Ectodermal cell (in vitro differentiated cells): ENCODE results near the gene SLC39A3. TPM values are rescaled to one million over a fixed set of nuclear protein-coding genes. Genes with fewer than 3 reads are reported as not detected.

ENCODE experiments used
- H3K27ac ChIP-seq: 2 replicates; pipeline ENCODE4 v1.7.0; 2013; ENCODE audit warnings: mild to moderate bottlenecking, low read depth, low read length; ENCODE audit not compliant: insufficient read depth, poor library complexity, severe bottlenecking
- H3K27me3 ChIP-seq: 2 replicates; pipeline ENCODE4 v1.7.0; 2013; ENCODE audit warnings: mild to moderate bottlenecking, low read length; ENCODE audit not compliant: insufficient read depth, control insufficient read depth, poor library complexity, severe bottlenecking
- H3K36me3 ChIP-seq: one replicate; pipeline ENCODE4 v1.7.0; 2013; ENCODE audit warnings: low read length; ENCODE audit not compliant: control insufficient read depth, insufficient read depth
- H3K4me1 ChIP-seq: one replicate; pipeline ENCODE4 v1.7.0; 2013; ENCODE audit warnings: low read length; ENCODE audit not compliant: control insufficient read depth, insufficient read depth
- H3K4me3 ChIP-seq: 2 replicates; pipeline ENCODE4 v1.7.0; 2013; ENCODE audit warnings: low read depth, low read length, control low read depth; ENCODE audit not compliant: insufficient read depth
- H3K9me3 ChIP-seq: 2 replicates; pipeline ENCODE4 v1.7.0; 2013; ENCODE audit warnings: mild to moderate bottlenecking, low read length, moderate library complexity; ENCODE audit not compliant: control insufficient read depth
- WGBS, 2 experiments: methylation state at CpG; one replicate each; pipeline ENCODE4 v1.1.7; 2013; ENCODE audit warnings: missing lambda C conversion rate in 2 of 2; 5-methylcytosine and 5-hydroxymethylcytosine counted together
- polyA plus RNA-seq, 4 experiments: library from polyadenylated mRNA; stranded (reverse); fragments of 50-300 nt; gene quantifications; one replicate each; pipeline ENCODE4 v1.2.3, GENCODE V29; 2013

SLC39A3 gene, protein sequence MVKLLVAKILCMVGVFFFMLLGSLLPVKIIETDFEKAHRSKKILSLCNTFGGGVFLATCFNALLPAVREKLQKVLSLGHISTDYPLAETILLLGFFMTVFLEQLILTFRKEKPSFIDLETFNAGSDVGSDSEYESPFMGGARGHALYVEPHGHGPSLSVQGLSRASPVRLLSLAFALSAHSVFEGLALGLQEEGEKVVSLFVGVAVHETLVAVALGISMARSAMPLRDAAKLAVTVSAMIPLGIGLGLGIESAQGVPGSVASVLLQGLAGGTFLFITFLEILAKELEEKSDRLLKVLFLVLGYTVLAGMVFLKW
- polyA plus RNA-seq (2013, experiment 1 of 4): 27.5 TPM
- 30.5 TPM for polyA plus RNA-seq (2013, experiment 2 of 4)
- polyA plus RNA-seq (2013, experiment 3 of 4): 23.1 TPM
- polyA plus RNA-seq (2013, experiment 4 of 4): 22.1 TPM

DNA sequence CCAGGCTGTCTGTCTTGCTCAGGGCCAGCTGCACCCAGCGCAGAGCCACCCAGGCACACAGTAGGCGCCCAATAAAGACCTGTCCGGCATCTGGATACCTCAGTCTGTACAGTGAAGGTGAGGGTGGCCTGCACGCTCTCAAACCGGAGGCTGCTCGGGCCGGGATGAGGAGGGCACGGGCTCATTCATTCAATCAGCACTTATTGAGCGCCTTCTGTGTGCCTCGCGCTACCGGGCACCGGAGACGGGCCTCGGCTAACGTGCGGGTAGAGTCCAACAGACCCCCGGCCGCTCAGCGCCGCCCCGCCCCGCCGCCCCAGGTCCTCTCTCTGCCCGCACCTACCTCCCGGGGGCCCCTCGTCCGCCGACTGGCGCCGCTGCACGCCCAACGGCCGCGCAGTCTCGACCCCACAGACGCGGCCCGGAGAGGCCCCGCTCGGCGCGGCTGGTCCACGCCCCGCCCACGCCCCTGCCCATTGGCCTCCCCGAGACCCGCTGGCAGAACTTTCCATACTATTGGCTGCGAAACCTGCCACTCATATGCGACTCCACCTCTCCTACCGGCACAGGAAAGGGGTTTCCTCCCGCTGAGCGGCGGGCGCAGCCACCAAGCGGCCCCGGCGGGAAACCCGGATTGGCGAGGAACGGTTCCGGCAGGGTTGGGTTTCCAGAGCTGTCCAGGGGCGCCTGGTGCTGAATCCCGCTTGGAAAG is at the start of gene SLC39A3:
Gene SLC39A3, minus strand, starts transcription at position 416 of the 712 bp plus-strand sequence. CDS start 2,760 bp downstream, outside the sequence.
- H3K9me3 ChIP-seq: no peaks in the 10 kb centered on the region
- H3K27me3 ChIP-seq: peaks cover 13% of the 10 kb centered on the region
- 1% methylated on average over 64 of the region's 64 CpGs for WGBS, 2 experiments
- H3K4me1 ChIP-seq: peaks cover 5% of the 10 kb centered on the region
- H3K4me3 ChIP-seq: peak within 1 kb of the TSS; percentile 91
- H3K36me3 ChIP-seq: no peaks in the 10 kb centered on the region
- H3K27ac ChIP-seq: no peak within 1 kb of the TSS

DNA sequence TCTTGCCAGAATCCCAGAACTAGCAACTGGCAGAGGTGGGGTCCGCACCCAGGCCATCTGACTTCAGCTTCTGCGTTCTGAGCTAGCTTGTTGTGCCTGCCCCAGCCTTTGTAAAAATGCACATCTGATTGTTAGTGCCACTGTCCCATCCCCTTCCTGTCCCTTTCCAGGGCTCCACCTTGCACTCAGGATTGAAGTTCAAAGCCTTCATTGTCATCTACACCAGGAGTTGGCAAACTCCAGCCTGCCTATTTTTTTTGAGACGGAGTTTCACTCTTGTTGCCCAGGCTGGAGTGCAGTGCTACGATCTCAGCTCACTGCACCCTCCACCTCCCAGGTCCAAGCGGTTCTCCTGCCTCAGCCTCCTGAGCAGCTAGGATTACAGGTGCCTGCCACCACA is 48.4 kb upstream of the SLC39A3 start:
- no peaks in the 10 kb centered on the region for H3K4me1 ChIP-seq
- H3K27me3 ChIP-seq: no peaks in the 10 kb centered on the region
- 94% methylated on average over 5 of the region's 5 CpGs for WGBS, 2 experiments
- H3K4me3 ChIP-seq: no peak overlapping the region
- H3K9me3 ChIP-seq: no peaks in the 10 kb centered on the region
- H3K27ac ChIP-seq: no peak overlapping the region
- peaks cover 23% of the 10 kb centered on the region for H3K36me3 ChIP-seq

DNA sequence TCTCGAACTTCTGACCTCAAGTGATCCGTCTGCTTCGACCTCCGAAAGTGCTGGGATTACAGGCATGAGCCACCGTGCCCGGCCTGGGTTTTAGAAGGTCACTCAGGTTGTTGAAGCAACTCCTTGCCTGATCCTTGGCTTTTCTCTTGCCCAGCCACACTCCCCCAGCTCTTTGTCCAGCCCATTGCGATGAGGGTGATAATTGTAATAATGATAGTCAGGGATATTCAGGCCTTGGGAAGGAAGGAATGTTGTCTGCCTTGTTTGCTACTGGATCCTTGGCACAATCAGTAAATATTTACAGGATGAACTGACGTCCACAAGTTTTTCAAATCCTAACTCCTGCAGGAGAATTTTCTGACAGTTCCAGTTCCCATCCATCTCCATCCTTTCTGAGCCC is 47.3 kb upstream of the SLC39A3 start:
- Histone ChIP-seq H3K27ac (no peak overlapping the region), H3K4me3 (no peak overlapping the region), H3K9me3 (no peaks in the 10 kb centered on the region), H3K36me3 (peaks cover 20% of the 10 kb centered on the region), H3K4me1 (peaks cover 4% of the 10 kb centered on the region), H3K27me3 (no peaks in the 10 kb centered on the region)
- WGBS, 2 experiments: 94% methylated on average over 8 of the region's 8 CpGs

DNA sequence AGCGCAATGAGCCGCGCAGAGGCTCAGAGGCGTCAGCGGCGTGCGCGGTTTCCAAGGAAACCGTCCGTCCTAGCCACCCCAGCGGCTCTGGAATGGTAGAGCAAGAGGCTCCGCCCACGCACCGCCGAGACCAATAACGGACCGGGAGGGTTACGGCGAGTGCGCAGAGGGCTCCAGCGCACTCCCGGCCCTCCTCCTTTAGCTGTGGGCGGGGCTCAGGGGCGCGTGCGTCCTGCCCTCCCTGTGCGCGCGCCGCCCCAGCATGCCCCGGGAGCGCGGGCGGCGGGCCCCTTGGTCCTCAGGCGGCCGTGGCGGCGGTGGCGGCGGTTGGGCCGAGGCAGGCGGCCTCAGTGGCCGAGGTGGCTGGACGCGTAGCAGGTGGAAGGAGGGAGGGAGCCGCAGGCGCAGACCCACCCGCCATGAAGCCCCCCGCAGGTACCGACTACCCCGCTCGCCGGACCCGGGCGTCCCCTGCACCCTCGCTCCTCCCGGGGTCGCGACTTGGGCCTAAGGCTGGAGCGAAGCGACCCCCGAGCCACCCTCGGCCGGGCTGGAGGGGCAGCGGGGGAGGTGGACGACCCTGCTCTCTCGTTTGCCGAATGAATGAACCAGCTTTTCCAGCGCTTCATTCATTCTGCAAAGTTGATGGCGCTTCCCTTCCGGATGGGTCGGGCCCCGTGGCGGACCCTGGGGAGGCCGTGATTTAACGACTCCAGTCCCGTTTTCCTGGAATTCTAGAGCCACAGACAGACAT is 45.6 kb upstream of the SLC39A3 start, which contains the start of gene THOP1:
Gene THOP1, plus strand, starts transcription at position 260 of the 754 bp plus-strand sequence. Its CDS starts 160 bp downstream, at position 420.
- peaks cover 7% of the 10 kb centered on the region for H3K36me3 ChIP-seq
- H3K4me1 ChIP-seq: peaks cover 6% of the 10 kb centered on the region
- peak within 1 kb of the TSS; percentile 85 for H3K27ac ChIP-seq
- H3K27me3 ChIP-seq: no peaks in the 10 kb centered on the region
- no peaks in the 10 kb centered on the region for H3K9me3 ChIP-seq
- peak within 1 kb of the TSS; percentile 81 for H3K4me3 ChIP-seq
- 0% methylated on average over 78 of the region's 78 CpGs for WGBS, 2 experiments

DNA sequence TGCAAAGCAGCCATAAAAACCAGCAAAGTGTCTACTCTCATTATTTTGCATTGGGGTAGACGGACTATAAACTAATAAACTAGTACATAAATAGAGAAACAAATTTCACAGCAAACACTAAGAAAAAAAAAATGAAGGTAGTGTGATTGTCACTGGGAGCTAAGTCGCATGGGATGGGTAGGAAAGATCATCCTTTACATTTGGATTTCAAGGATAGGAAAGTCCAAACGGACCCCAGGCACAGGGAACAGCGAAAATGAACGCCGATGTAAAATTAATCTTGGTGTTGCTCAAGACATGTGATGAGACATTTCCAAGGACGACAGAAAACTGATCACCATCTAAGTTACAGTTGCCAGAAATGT is 43.9 kb upstream of the SLC39A3 start:
- no peaks in the 10 kb centered on the region for H3K9me3 ChIP-seq
- H3K27ac ChIP-seq: peak overlapping the region; percentile 90
- H3K36me3 ChIP-seq: peaks cover 2% of the 10 kb centered on the region
- peaks cover 6% of the 10 kb centered on the region for H3K4me1 ChIP-seq
- H3K27me3 ChIP-seq: no peaks in the 10 kb centered on the region
- H3K4me3 ChIP-seq: no peak overlapping the region
- 94% methylated on average over 6 of the region's 7 CpGs for WGBS, 2 experiments

DNA sequence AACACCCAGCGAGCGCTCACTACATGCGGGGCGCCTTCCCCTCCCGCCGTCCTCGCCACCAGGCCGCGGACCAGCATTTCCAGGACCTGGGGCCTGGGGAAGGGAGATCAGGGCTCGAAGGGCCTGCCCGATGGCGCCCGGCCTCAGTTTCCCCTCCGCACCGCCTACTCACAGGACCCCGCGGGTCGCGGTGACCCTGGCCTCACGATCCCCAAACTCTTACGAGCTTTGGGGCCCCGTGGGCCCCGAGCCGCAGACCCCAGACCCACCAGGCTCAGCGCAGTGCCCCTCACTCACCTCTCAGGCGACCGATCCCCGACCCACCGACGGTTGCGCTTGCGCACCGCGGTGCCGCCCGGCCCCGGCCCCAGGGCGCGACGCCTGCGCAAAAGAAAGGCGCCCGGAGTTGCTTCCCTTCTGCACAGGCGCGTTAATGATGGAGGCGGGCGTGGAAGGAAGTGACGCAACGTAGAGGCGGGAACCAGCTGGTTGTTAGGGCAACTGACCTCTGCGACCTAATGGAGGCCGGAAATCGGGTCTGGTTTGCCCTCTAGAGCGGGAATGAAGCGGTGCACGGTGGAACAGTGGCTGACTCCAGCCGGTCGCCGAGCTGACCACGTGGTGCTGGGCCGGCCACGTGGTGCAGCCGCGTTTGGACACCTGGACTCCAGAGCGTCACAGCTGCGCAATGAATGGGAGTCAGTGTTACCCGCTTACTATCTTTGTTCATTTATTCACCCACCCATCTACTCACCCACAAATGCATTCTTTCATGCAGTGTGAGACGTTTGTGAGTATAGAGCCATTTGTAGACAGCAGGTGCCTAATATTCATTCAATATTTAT is 43.3 kb upstream of the SLC39A3 start, which contains the start of gene SGTA:
Gene SGTA, minus strand, starts transcription at position 338 of the 845 bp plus-strand sequence. CDS start 14,205 bp downstream, outside the sequence.
- Histone ChIP-seq H3K9me3 (no peaks in the 10 kb centered on the region), H3K36me3 (peaks cover 2% of the 10 kb centered on the region), H3K4me3 (peak within 1 kb of the TSS; percentile 90), H3K27ac (peak within 1 kb of the TSS; percentile 90), H3K4me1 (peaks cover 6% of the 10 kb centered on the region), H3K27me3 (no peaks in the 10 kb centered on the region)
- WGBS, 2 experiments: 2% methylated on average over 68 of the region's 68 CpGs

DNA sequence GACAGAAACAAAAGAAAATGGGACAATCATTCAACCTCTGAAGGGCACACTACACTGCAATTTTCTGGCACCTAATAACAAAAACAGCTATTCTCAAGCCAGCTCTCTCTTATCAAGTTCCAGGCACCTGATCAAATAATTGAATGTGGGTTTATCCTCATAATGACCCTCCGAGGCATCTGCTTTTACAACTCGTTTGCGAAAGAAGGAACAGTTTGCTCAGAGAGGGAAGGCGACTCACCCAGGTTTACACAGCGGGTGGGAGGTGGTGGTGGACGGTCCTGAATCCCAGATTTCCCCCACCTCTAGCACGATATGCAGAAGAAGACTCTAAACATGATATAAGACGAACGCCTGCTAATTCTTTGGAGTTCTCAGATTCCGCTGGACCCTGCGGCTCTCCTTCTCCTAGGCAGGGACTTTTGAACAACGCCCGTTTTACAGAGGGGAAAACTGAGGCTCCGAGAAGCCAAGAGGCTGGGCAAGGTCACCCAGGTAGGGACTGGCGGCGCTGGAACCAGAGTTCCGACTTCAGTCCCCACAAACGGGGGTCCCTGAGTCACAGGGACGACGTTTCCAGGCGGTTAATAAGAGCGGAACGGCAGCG is 42.6 kb upstream of the SLC39A3 start:
- H3K27me3 ChIP-seq: no peaks in the 10 kb centered on the region
- H3K9me3 ChIP-seq: no peaks in the 10 kb centered on the region
- peak overlapping the region; percentile 90 for H3K4me3 ChIP-seq
- H3K27ac ChIP-seq: peak overlapping the region; percentile 68
- H3K4me1 ChIP-seq: peaks cover 6% of the 10 kb centered on the region
- peaks cover 2% of the 10 kb centered on the region for H3K36me3 ChIP-seq
- 4 to 6% methylated on average over 24 of the region's 24 CpGs for WGBS, 2 experiments

DNA sequence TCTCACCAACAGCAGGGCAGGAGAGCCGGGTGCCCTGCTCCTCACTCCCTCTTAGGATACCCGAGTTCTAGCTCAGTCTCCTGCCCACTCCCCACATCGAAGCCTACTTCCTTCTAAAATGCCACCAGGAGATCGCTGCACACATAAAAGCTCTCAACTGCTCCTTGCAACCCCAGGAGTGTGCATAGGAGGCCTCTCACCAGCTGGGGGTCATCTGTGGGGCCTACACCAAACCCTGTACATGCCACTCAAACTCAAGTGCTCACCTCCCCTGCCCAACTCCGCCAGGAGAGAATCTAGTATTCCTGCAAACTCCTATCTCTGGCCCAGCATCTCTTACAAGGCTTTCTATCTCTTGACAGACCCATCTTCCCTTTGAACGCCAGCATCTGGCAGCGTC is 40.5 kb upstream of the SLC39A3 start:
- Histone ChIP-seq H3K4me3 (no peak overlapping the region), H3K9me3 (no peaks in the 10 kb centered on the region), H3K36me3 (peaks cover 2% of the 10 kb centered on the region), H3K27me3 (no peaks in the 10 kb centered on the region), H3K27ac (no peak overlapping the region), H3K4me1 (peaks cover 6% of the 10 kb centered on the region)
- 94 to 95% methylated on average over 7 of the region's 7 CpGs for WGBS, 2 experiments

DNA sequence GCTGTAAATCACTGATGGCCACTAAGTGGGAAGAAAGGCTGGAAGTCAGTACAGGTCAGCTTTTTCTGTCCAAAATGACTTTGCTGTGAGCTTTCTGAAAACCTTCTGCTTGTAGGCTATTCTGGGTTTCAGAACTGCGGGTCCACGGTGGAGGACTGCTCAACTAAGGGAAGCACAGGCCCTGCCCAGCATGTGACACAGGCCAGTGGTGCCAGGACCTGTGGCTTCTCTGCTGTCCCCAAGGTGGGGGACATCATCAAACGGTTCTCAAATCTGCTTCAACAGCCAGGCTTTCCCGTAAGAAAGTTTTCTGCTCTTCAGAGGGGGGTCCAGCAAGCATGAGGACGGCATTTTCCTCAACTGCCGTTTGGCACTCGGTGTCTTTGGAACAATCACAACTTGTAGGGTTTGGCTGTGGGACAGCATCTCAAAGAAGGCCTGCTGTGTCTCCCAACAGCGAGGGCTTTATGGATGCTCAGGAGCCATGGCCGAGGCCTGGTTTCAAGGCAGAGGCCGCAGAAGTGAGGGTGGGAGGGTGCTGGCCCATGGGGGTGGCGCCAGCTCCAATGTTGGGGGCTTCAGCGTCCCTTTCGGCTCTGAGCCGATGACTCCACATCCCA is 39.4 kb upstream of the SLC39A3 start:
- 91 to 93% methylated on average over 14 of the region's 14 CpGs for WGBS, 2 experiments
- Histone ChIP-seq H3K36me3 (peaks cover 2% of the 10 kb centered on the region), H3K27me3 (no peaks in the 10 kb centered on the region), H3K4me3 (no peak overlapping the region), H3K9me3 (no peaks in the 10 kb centered on the region), H3K27ac (no peak overlapping the region), H3K4me1 (peaks cover 6% of the 10 kb centered on the region)
